IMR-90 (cell line): Measurements from ENCODE around the gene GARIN5A. TPM values are rescaled to one million over a fixed set of nuclear protein-coding genes. Genes with fewer than 3 reads are reported as not detected.

Experiments used
- ATAC-seq: fragments of 200-7000 bp; cut with Tn5 transposase; 2 replicates; pipeline ENCODE4 v1.9.1; 2020; ENCODE audit warnings: low read depth, mild to moderate bottlenecking, moderate library complexity
- BruUV-seq: library from RNA; stranded (reverse); fragments of 400-500 nt; replicated peaks from 2 replicates; lab custom pipeline; 2021; lab: Mats Ljungman, UMichigan
- CTCF ChIA-PET: fragments of 300-600 bp; formaldehyde crosslinking; extraction: SDS; loops from one replicate; lab custom pipeline; 2021; ENCODE audit warnings: antibody characterized with exemption; lab: Yijun Ruan, JAX
- POLR2A ChIA-PET: fragments of 300-600 bp; sonication (Branson Sonifier 250); formaldehyde crosslinking; loops from one replicate; lab custom pipeline; 2022; ENCODE audit warnings: antibody characterized with exemption; ENCODE audit not compliant: unreplicated experiment; lab: Charles Lee
- DNase-seq: peaks from one replicate; pipeline ENCODE4 v3.0.0; 2013
- H2AFZ ChIP-seq: replicated peaks from 2 replicates; pipeline ENCODE3; 2013; ENCODE audit warnings: low read length, mild to moderate bottlenecking; ENCODE audit not compliant: poor library complexity
- H2AK5ac ChIP-seq: 2 replicates; pipeline ENCODE4 v1.6.1; 2013; ENCODE audit warnings: low read depth, low read length, inconsistent platforms
- H2AK9ac ChIP-seq: replicated peaks from 2 replicates; pipeline ENCODE3; 2013; ENCODE audit warnings: mild to moderate bottlenecking, low read depth, low read length, moderate library complexity; ENCODE audit not compliant: poor library complexity
- H2BK120ac ChIP-seq: 2 replicates; pipeline ENCODE4 v1.6.1; 2013; ENCODE audit warnings: low read depth, low read length, inconsistent platforms
- H2BK15ac ChIP-seq: 3 replicates; pipeline ENCODE4 v1.6.1; 2013; ENCODE audit warnings: low read depth, low read length, inconsistent platforms
- H2BK20ac ChIP-seq: 2 replicates; pipeline ENCODE4 v1.6.1; 2013; ENCODE audit warnings: low read depth, mild to moderate bottlenecking, inconsistent platforms, low read length, moderate library complexity
- H2BK5ac ChIP-seq: 2 replicates; pipeline ENCODE4 v1.6.1; 2013; ENCODE audit warnings: mild to moderate bottlenecking, low read depth, low read length, inconsistent platforms; ENCODE audit not compliant: poor library complexity, severe bottlenecking
- H3K14ac ChIP-seq: replicated peaks from 2 replicates; pipeline ENCODE4 v1.6.1; 2013; ENCODE audit warnings: low read depth, low read length, inconsistent platforms
- H3K18ac ChIP-seq: 2 replicates; pipeline ENCODE4 v1.6.1; 2013; ENCODE audit warnings: low read depth, low read length, control low read depth
- H3K23ac ChIP-seq: 2 replicates; pipeline ENCODE4 v1.6.1; 2013; ENCODE audit warnings: low read depth, low read length, inconsistent platforms
- H3K27ac ChIP-seq: 2 replicates; pipeline ENCODE4 v1.5.1; 2013; ENCODE audit warnings: mild to moderate bottlenecking, control low read depth, low read length; ENCODE audit not compliant: insufficient read depth
- H3K27me3 ChIP-seq: 2 replicates; pipeline ENCODE4 v1.6.1; 2013; ENCODE audit warnings: low read length; ENCODE audit not compliant: control insufficient read depth, insufficient read depth
- H3K36me3 ChIP-seq: 2 replicates; pipeline ENCODE4 v1.6.1; 2013; ENCODE audit warnings: low read length, mixed read lengths; ENCODE audit not compliant: control insufficient read depth, insufficient read depth
- H3K4ac ChIP-seq: 2 replicates; pipeline ENCODE4 v1.6.1; 2013; ENCODE audit warnings: low read depth, low read length, inconsistent platforms
- H3K4me1 ChIP-seq: 2 replicates; pipeline ENCODE4 v1.6.1; 2013; ENCODE audit warnings: low read length, mixed read lengths; ENCODE audit not compliant: control insufficient read depth, insufficient read depth
- H3K4me2 ChIP-seq: 2 replicates; pipeline ENCODE4 v1.6.1; 2013; ENCODE audit warnings: low read depth, mild to moderate bottlenecking, control low read depth, low read length, moderate library complexity
- H3K4me3 ChIP-seq: 2 replicates; pipeline ENCODE4 v1.5.1; 2013; ENCODE audit warnings: low read depth, mild to moderate bottlenecking, control low read depth, low read length, moderate library complexity; ENCODE audit not compliant: insufficient read depth
- H3K56ac ChIP-seq: 2 replicates; pipeline ENCODE4 v1.6.1; 2013; ENCODE audit warnings: low read length, inconsistent platforms; ENCODE audit not compliant: insufficient read depth; ENCODE audit errors: extremely low read depth
- H3K79me1 ChIP-seq, 2 experiments: 2 replicates each; pipeline ENCODE4 v1.6.1; 2013; ENCODE audit warnings: low read length in 2 of 2, inconsistent platforms in 1 of 2, low read depth in 1 of 2
- H3K9ac ChIP-seq: 2 replicates; pipeline ENCODE4 v1.6.1; 2013; ENCODE audit warnings: low read depth, low read length, control low read depth
- H3K9me1 ChIP-seq: 2 replicates; pipeline ENCODE4 v1.6.1; 2013; ENCODE audit warnings: low read length, inconsistent platforms; ENCODE audit not compliant: insufficient read depth
- H3K9me3 ChIP-seq: 2 replicates; pipeline ENCODE4 v1.6.1; 2013; ENCODE audit warnings: low read length; ENCODE audit not compliant: control insufficient read depth, insufficient read depth
- H4K20me1 ChIP-seq: 2 replicates; pipeline ENCODE4 v1.6.1; 2013; ENCODE audit warnings: low read length, inconsistent platforms; ENCODE audit not compliant: insufficient read depth
- H4K5ac ChIP-seq: 2 replicates; pipeline ENCODE4 v1.6.1; 2013; ENCODE audit warnings: mild to moderate bottlenecking, low read depth, low read length, control low read depth
- H4K8ac ChIP-seq, 2 experiments: 2 replicates each; pipeline ENCODE4 v1.6.1; 2013; ENCODE audit warnings: low read depth in 2 of 2, low read length in 2 of 2, control low read depth in 1 of 2, inconsistent platforms in 1 of 2
- H4K91ac ChIP-seq: 2 replicates; pipeline ENCODE4 v1.6.1; 2013; ENCODE audit warnings: low read depth, low read length, inconsistent platforms; ENCODE audit not compliant: insufficient read depth
- CTCF ChIP-seq: conservative IDR thresholded peaks from 2 replicates; pipeline ENCODE4 v1.5.1; 2012; ENCODE audit warnings: mild to moderate bottlenecking, low read depth, low read length, improper control_type of control experiment
- ELK1 ChIP-seq: fragments of 150-350 bp; IDR thresholded peaks from 2 replicates; pipeline ENCODE4 v1.6.1; 2016; ENCODE audit warnings: low read depth, mild to moderate bottlenecking, low read length, moderate library complexity, borderline replicate concordance
- SMC3 ChIP-seq: fragments of 150-350 bp; IDR thresholded peaks from 2 replicates; pipeline ENCODE4 v1.6.1; 2016; ENCODE audit warnings: low read depth, mild to moderate bottlenecking, antibody characterized with exemption, low read length, moderate library complexity
- WGBS, 2 experiments: methylation state at CpG; one replicate each; pipeline versions ENCODE4 v1.1.5 to v1.1.7; 2013; ENCODE audit warnings: missing lambda C conversion rate in 2 of 2; ENCODE audit not compliant: insufficient read length in 1 of 2; ENCODE audit errors: extremely low coverage in 2 of 2; 5-methylcytosine and 5-hydroxymethylcytosine counted together
- dilution Hi-C: fragments of 300-500 bp; cut with HindIII; formaldehyde crosslinking; loops from one replicate; pipeline ENCODE4 v1.14.3; 2018; ENCODE audit warnings: low sequenced_read_pairs; ENCODE audit not compliant: unreplicated experiment
- in situ Hi-C: fragments of 300-500 bp; cut with MboI; formaldehyde crosslinking; loops from 3 replicates; pipeline ENCODE4 v1.14.3; 2019; ENCODE audit warnings: low sequenced_read_pairs, inconsistent platforms, mixed read lengths
- intact Hi-C: fragments of 100-400 bp; cut with micrococcal nuclease; formaldehyde crosslinking; loops from 2 replicates; pipeline ENCODE4 v1.10.0; 2022
- polyA plus RNA-seq, 3 experiments: library from polyadenylated mRNA; depleted of rRNA; stranded (reverse); fragments of >200 nt; gene quantifications; 2 replicates each; pipeline ENCODE4 v1.2.3, GENCODE V29; 2012; ENCODE audit warnings: low replicate concordance in 1 of 3
- total RNA-seq: library from RNA; depleted of rRNA; stranded (reverse); fragments of >200 nt; gene quantifications from 2 replicates; pipeline ENCODE4 v1.2.3, GENCODE V29; 2012

The GARIN5A gene
- total and polyA plus RNA-seq, 2 of the 4 experiments (the other 2 are of a cell fraction), result 0.53 TPM; not detected in 1

GRCh38 chr19:50498219-50499056 lies 21.8 kb upstream of the GARIN5A start:
- intact Hi-C loops, result no loop called here

More at GRCh38 chr19:50498219-50499056, 21.8 kb upstream of the GARIN5A start:
- 69% methylated on average over 9 of the region's 11 CpGs; no CpG with 5 or more reads in 1 of the 2 experiments for WGBS, 2 experiments
- H2BK20ac ChIP-seq, result no peak overlapping the region
- TF ChIP-seq SMC3, result no peak
- TF ChIP-seq CTCF, result no peak
- no peak for TF ChIP-seq ELK1
- H2BK120ac ChIP-seq, result no peak overlapping the region
- ChIA-PET CTCF (no interaction called here), POLR2A (no interaction called here)
- in situ Hi-C loops (no loop called here), dilution Hi-C loops (no loop called here)
- H3K9me1 ChIP-seq, result no peaks in the 10 kb centered on the region
- H3K4me3 ChIP-seq, result no peak overlapping the region
- no peak overlapping the region for H3K9ac ChIP-seq
- H4K91ac ChIP-seq, result no peak overlapping the region
- no peak overlapping the region for H3K14ac ChIP-seq
- ATAC-seq, result no peak
- no peak overlapping the region for H2AK5ac ChIP-seq
- H4K8ac ChIP-seq, result no peak overlapping the region
- no peaks in the 10 kb centered on the region for H3K9me3 ChIP-seq
- no peaks in the 10 kb centered on the region for H3K79me1 ChIP-seq
- H2AK9ac ChIP-seq, result no peak overlapping the region
- no peak overlapping the region for H3K27ac ChIP-seq
- no peak overlapping the region for H3K4ac ChIP-seq
- H4K20me1 ChIP-seq, result no peaks in the 10 kb centered on the region
- H3K4me1 ChIP-seq, result no peaks in the 10 kb centered on the region
- no peak overlapping the region for H3K56ac ChIP-seq
- no peak overlapping the region for H4K5ac ChIP-seq
- no peak for DNase-seq
- H2BK5ac ChIP-seq, result no peak overlapping the region
- no peak overlapping the region for H2BK15ac ChIP-seq
- H3K18ac ChIP-seq, result no peak overlapping the region
- BruUV-seq, result no TSS peak
- H3K36me3 ChIP-seq, result no peaks in the 10 kb centered on the region
- no peak overlapping the region for H3K4me2 ChIP-seq
- H3K27me3 ChIP-seq, result peaks cover 28% of the 10 kb centered on the region
- H2AFZ ChIP-seq, result no peak overlapping the region
- no peak overlapping the region for H3K23ac ChIP-seq
